H9 (cell line): ENCODE data around the gene BTN3A1. TPM values are rescaled to one million over a fixed set of nuclear protein-coding genes. Genes with fewer than 3 reads are reported as not detected.

Experiments
- DNase-seq: peaks from one replicate; pipeline ENCODE4 v3.0.0-alpha.2; 2017
- H2AFZ ChIP-seq: one replicate; pipeline ENCODE4 v1.6.1; 2013; ENCODE audit warnings: mild to moderate bottlenecking, low read length, control low read depth, moderate library complexity
- H2AK5ac ChIP-seq: 2 replicates; pipeline ENCODE4 v1.6.1; 2013; ENCODE audit warnings: low read length, control low read depth, mixed read lengths; ENCODE audit not compliant: insufficient read length
- H2BK120ac ChIP-seq: one replicate; pipeline ENCODE4 v1.6.1; 2013; ENCODE audit warnings: low read depth, mild to moderate bottlenecking, low read length, control low read depth, inconsistent platforms; ENCODE audit not compliant: poor library complexity, severe bottlenecking
- H2BK12ac ChIP-seq: 2 replicates; pipeline ENCODE4 v1.6.1; 2013; ENCODE audit warnings: low read length, control low read depth, mixed read lengths, low read depth; ENCODE audit not compliant: insufficient read length
- H2BK15ac ChIP-seq: 2 replicates; pipeline ENCODE4 v1.6.1; 2013; ENCODE audit warnings: low read depth, low read length, control low read depth
- H2BK20ac ChIP-seq: one replicate; pipeline ENCODE4 v1.6.1; 2013; ENCODE audit warnings: low read depth, mild to moderate bottlenecking, low read length, control low read depth, inconsistent platforms; ENCODE audit not compliant: poor library complexity, severe bottlenecking
- H2BK5ac ChIP-seq: 2 replicates; pipeline ENCODE4 v1.6.1; 2013; ENCODE audit warnings: low read length, control low read depth, mixed read lengths; ENCODE audit not compliant: insufficient read length
- H3K14ac ChIP-seq: 2 replicates; pipeline ENCODE4 v1.6.1; 2013; ENCODE audit warnings: low read length, control low read depth; ENCODE audit not compliant: insufficient read depth
- H3K18ac ChIP-seq: 2 replicates; pipeline ENCODE4 v1.6.1; 2013; ENCODE audit warnings: low read depth, mild to moderate bottlenecking, mixed read lengths, low read length, control low read depth; ENCODE audit not compliant: insufficient read length
- H3K23ac ChIP-seq: 2 replicates; pipeline ENCODE4 v1.6.1; 2013; ENCODE audit warnings: low read length, control low read depth, mixed read lengths, low read depth; ENCODE audit not compliant: insufficient read length
- H3K23me2 ChIP-seq: 2 replicates; pipeline ENCODE4 v1.6.1; 2013; ENCODE audit warnings: low read depth, mild to moderate bottlenecking, mixed read lengths, low read length, control low read depth; ENCODE audit not compliant: insufficient read length, poor library complexity, severe bottlenecking
- H3K27ac ChIP-seq: 2 replicates; pipeline ENCODE4 v1.5.1; 2013; ENCODE audit warnings: low read length, control low read depth, mixed read lengths, low read depth; ENCODE audit not compliant: insufficient read length
- H3K27me3 ChIP-seq: 2 replicates; pipeline ENCODE4 v1.6.1; 2013; ENCODE audit warnings: low read length, control low read depth, inconsistent platforms; ENCODE audit not compliant: insufficient read depth
- H3K4ac ChIP-seq: 2 replicates; pipeline ENCODE4 v1.6.1; 2013; ENCODE audit warnings: low read depth, mild to moderate bottlenecking, control low read depth, inconsistent platforms, low read length, moderate library complexity
- H3K4me1 ChIP-seq: 2 replicates; pipeline ENCODE4 v1.6.1; 2013; ENCODE audit warnings: low read length, control low read depth, inconsistent platforms; ENCODE audit not compliant: insufficient read depth
- H3K4me2 ChIP-seq: 2 replicates; pipeline ENCODE4 v1.6.1; 2013; ENCODE audit warnings: low read length, control low read depth, mixed read lengths; ENCODE audit not compliant: insufficient read length, insufficient read depth
- H3K56ac ChIP-seq: 2 replicates; pipeline ENCODE4 v1.6.1; 2013; ENCODE audit warnings: low read depth, mild to moderate bottlenecking, mixed read lengths, low read length, control low read depth; ENCODE audit not compliant: insufficient read length
- H3K79me1 ChIP-seq: 2 replicates; pipeline ENCODE4 v1.6.1; 2013; ENCODE audit warnings: low read depth, mild to moderate bottlenecking, moderate library complexity, low read length, control low read depth, inconsistent platforms; ENCODE audit not compliant: insufficient read depth, poor library complexity, severe bottlenecking
- H3K79me2 ChIP-seq: 2 replicates; pipeline ENCODE4 v1.6.1; 2013; ENCODE audit warnings: low read length, control low read depth, inconsistent platforms; ENCODE audit not compliant: insufficient read depth
- H3K9ac ChIP-seq: 2 replicates; pipeline ENCODE4 v1.6.1; 2013; ENCODE audit warnings: low read length, control low read depth, mixed read lengths; ENCODE audit not compliant: insufficient read length; ENCODE audit errors: extremely low read depth
- H3K9me3 ChIP-seq: one replicate; pipeline ENCODE4 v1.6.1; 2013; ENCODE audit warnings: low read depth, low read length, inconsistent platforms; ENCODE audit not compliant: control insufficient read depth
- H3T11ph ChIP-seq: one replicate; pipeline ENCODE4 v1.6.1; 2013; ENCODE audit warnings: mild to moderate bottlenecking, low read length, control low read depth, inconsistent platforms
- H4K20me1 ChIP-seq: one replicate; pipeline ENCODE4 v1.6.1; 2013; ENCODE audit not compliant: control insufficient read depth, insufficient read length, insufficient read depth
- H4K5ac ChIP-seq: 2 replicates; pipeline ENCODE4 v1.6.1; 2013; ENCODE audit warnings: low read depth, mild to moderate bottlenecking, mixed read lengths, low read length, control low read depth; ENCODE audit not compliant: insufficient read length
- H4K8ac ChIP-seq: replicated peaks from 2 replicates; pipeline ENCODE4 v1.6.1; 2013; ENCODE audit warnings: low read length, control low read depth, mixed read lengths, low read depth; ENCODE audit not compliant: insufficient read length
- H4K91ac ChIP-seq: 2 replicates; pipeline ENCODE4 v1.6.1; 2013; ENCODE audit warnings: low read depth, mild to moderate bottlenecking, moderate library complexity, mixed read lengths, low read length, control low read depth; ENCODE audit not compliant: insufficient read length
- H3K27ac Mint-ChIP-seq, 3 experiments: 2 replicates in 2 of 3; 3 replicates in 1 of 3; pipeline ENCODE4 v1.8.0; 2020 to 2021; ENCODE audit warnings: mixed read lengths in 3 of 3, mild to moderate bottlenecking in 1 of 3, moderate library complexity in 1 of 3
- H3K27me3 Mint-ChIP-seq: 2 replicates; pipeline ENCODE4 v1.8.0; 2021; ENCODE audit warnings: low read depth, mild to moderate bottlenecking, moderate library complexity, mixed read lengths
- H3K36me3 Mint-ChIP-seq, 3 experiments: 2 replicates in 2 of 3; 3 replicates in 1 of 3; pipeline ENCODE4 v1.8.0; 2020 to 2021; ENCODE audit warnings: low read depth in 3 of 3, mixed read lengths in 3 of 3; ENCODE audit not compliant: insufficient read depth in 1 of 3
- H3K4me1 Mint-ChIP-seq, 2 experiments: 2 replicates each; pipeline ENCODE4 v1.8.0; 2020; ENCODE audit warnings: mixed read lengths in 2 of 2
- H3K4me3 Mint-ChIP-seq, 2 experiments: 2 replicates in 1 of 2; 3 replicates in 1 of 2; pipeline ENCODE4 v1.8.0; 2020 to 2021; ENCODE audit warnings: mild to moderate bottlenecking in 2 of 2, mixed read lengths in 2 of 2, moderate library complexity in 1 of 2
- H3K9me3 Mint-ChIP-seq, 2 experiments: 2 replicates in 1 of 2; 3 replicates in 1 of 2; pipeline ENCODE4 v1.8.0; 2020; ENCODE audit warnings: mild to moderate bottlenecking in 2 of 2, mixed read lengths in 2 of 2, moderate library complexity in 1 of 2
- CTCF ChIP-seq: fragments of 200-600 bp; sonication (generic); conservative IDR thresholded peaks from 3 replicates; pipeline ENCODE4 v1.8.0; 2021; ENCODE audit warnings: antibody characterized with exemption, mild to moderate bottlenecking
- WGBS: extraction: QIAGEN DNeasy Blood & Tissue Kit; methylation state at CpG from one replicate; pipeline ENCODE4 v1.1.7; 2013; ENCODE audit warnings: missing lambda C conversion rate, low lambda C conversion rate, mixed read lengths; ENCODE audit not compliant: insufficient read length; ENCODE audit errors: extremely low coverage; 5-methylcytosine and 5-hydroxymethylcytosine counted together
- total RNA-seq: library from RNA; stranded (reverse); gene quantifications from 2 replicates; pipeline ENCODE4 v1.2.1, GENCODE V29; 2021

The BTN3A1 gene
- total RNA-seq, 1 experiment from 2014 or later = 2.5 TPM

- peak; percentile 87 for DNase-seq
- Histone ChIP-seq H2AK5ac (no peak within 1 kb of the TSS), H4K91ac (no peak within 1 kb of the TSS), H2BK15ac (0 out of 2 replicates have a peak within 1 kb of the TSS, but pooled peaks have one; percentile 13), H3K23ac (no peak within 1 kb of the TSS), H4K8ac (peak within 1 kb of the TSS; percentile 86), H3K9me3 (no peaks in the 10 kb centered on the region), H2BK5ac (peak within 1 kb of the TSS; percentile 89), H3K18ac (peak within 1 kb of the TSS; percentile 97), H3K4ac (no peak within 1 kb of the TSS), H3K27me3 (no peaks in the 10 kb centered on the region), H3K27ac (peak within 1 kb of the TSS; percentile 33), H3K4me2 (peak within 1 kb of the TSS; percentile 92), H3K56ac (no peak within 1 kb of the TSS), H2BK12ac (no peak within 1 kb of the TSS), H4K5ac (no peak within 1 kb of the TSS), H3K79me2 (no peaks in the 10 kb centered on the region), H3K79me1 (no peaks in the 10 kb centered on the region), H3K23me2 (peaks cover 4% of the 10 kb centered on the region), H2BK120ac (no peak within 1 kb of the TSS), H2BK20ac (no peak within 1 kb of the TSS), H3K9ac (peak within 1 kb of the TSS; percentile 99), H3K14ac (peak within 1 kb of the TSS; percentile 92), H3T11ph (peak within 1 kb of the TSS; percentile 83), H3K4me1 (peaks cover 3% of the 10 kb centered on the region; the same call in 1 of the 2 replicates), H4K20me1 (no peaks in the 10 kb centered on the region), H2AFZ (peak within 1 kb of the TSS; percentile 100)
- Mint-ChIP-seq H3K4me1 (peaks cover 15 to 19% of the 10 kb centered on the region in 2 experiments), H3K36me3 (peaks cover 26 to 35% (median 35%) of the 10 kb centered on the region in 3 experiments), H3K27ac (peak within 1 kb of the TSS; percentile 93 to 99 (median 98)), H3K27me3 (no peaks in the 10 kb centered on the region; the same call in none of the 2 replicates), H3K4me3 (peak within 1 kb of the TSS; percentile 85 to 98), H3K9me3 (no peaks in the 10 kb centered on the region)
- no CpG with 5 or more reads among the region's 31 CpGs for WGBS
- TF ChIP-seq CTCF = no peak
Measured at GRCh38 chr6:26457806-26458688, 56.0 kb downstream of the BTN3A1 start, which contains the start of gene BTN2A1. Gene BTN2A1, plus strand, starts transcription at chr6:26457955. Its CDS starts 682 bp downstream, at chr6:26458637.
